CD4-positive, alpha-beta T cell treated with Interleukin-1 beta for 1 hour (primary cell): ENCODE results near the gene CHRNB1.
A peak's percentile ranks its signal among the peaks of the same experiment; 100 is the strongest.

Source experiments
- DNase-seq, 2 donors: peaks; one replicate each; pipeline ENCODE4 v3.0.0-alpha.2; 2020 to 2022

Gene CHRNB1

GRCh38 chr17:7415784-7416183 lies 29.1 kb upstream of the CHRNB1 start:
- no peak for DNase-seq

DNA sequence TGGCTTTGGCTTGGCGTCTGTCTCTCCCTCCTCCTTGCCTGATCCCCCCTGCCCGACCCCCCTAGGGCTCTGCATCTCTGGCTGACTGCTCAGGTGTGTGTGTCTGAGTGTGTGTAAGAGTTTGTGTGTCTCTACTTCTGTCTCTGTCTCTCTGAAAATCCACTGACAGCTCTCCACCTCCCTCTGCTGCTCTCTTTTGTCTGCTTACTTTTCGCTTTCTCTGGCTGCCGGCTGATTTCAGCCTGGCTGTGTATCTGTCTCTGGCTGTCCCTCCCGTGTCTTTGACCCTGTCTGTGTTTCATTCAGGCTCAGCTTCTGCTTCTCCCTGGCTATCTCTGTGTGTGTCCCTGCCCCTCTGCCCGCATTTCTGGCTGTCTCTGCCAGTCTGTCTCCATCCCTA lies 28.5 kb upstream of the CHRNB1 start:
- DNase-seq = no peak

DNA sequence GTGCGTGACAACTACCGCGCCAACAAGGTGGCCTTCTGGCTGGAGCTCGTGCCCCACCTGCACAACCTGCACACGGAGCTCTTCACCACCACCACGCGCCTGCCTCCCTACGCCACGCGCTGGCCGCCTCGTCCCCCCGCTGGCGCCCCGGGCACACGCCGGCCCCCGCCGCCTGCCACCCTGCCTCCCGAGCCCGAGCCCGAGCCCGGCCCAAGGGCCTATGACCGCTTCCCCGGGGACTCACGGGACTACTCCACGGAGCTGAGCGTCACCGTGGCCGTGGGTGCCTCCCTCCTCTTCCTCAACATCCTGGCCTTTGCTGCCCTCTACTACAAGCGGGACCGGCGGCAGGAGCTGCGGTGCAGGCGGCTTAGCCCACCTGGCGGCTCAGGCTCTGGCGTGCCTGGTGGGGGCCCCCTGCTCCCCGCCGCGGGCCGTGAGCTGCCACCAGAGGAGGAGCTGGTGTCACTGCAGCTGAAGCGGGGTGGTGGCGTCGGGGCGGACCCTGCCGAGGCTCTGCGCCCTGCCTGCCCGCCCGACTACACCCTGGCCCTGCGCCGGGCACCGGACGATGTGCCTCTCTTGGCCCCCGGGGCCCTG lies 27.7 kb upstream of the CHRNB1 start:
- DNase-seq = no peak

GRCh38 chr17:7418472-7419152 lies 26.2 kb upstream of the CHRNB1 start:
- DNase-seq = no peak

GRCh38 chr17:7419819-7420610 lies 24.8 kb upstream of the CHRNB1 start, which contains the start of gene SPEM1:
SPEM1 (plus strand) TSS chr17:7420324; CDS start chr17:7420385, 61 bp downstream.
- no peak for DNase-seq

GRCh38 chr17:7421186-7421585 lies 23.7 kb upstream of the CHRNB1 start:
- no peak for DNase-seq

DNA sequence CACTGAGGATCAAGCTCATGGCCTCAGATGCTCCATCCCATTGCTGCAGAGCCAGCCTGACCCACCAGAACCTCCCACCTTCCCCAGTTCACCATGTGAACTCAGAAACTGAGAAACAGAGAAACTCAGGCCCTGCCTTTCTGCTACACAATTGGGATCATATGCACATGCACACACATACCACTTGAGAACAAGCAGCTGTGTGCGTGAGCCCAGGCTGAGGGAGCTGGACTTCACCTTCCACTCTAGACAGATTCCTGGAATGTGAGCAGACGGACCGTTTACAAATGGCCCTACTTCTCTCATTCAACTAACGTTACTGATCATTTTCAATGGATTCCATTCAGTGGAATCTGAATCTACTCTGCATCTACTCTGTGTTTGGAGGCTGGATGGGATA lies 21.2 kb upstream of the CHRNB1 start:
- DNase-seq = no peak

DNA sequence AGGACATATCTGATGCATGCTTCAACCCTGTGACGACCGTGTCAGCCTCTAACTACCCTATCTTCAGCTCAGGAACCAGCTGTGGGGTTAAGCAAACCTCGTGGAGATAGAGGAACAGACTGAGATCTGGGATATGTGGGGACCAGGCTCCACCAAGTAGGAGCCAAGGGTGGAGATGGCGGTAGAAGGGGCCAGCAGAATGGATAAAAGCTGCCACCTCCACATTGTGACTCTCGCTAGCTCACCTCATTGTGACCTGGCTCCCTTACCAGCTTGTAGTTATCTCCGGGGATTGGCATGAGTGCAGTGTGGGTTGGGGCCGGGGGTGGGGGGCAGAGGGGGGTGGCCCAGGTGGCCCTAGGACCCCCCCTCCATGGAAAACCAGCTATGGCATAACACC lies 19.5 kb upstream of the CHRNB1 start, which contains the start of gene SPEM2:
TSS of gene SPEM2 (plus strand) at position 301 of the 400 bp plus-strand sequence. CDS start at position 374, 73 bp downstream.
- no peak for DNase-seq

DNA sequence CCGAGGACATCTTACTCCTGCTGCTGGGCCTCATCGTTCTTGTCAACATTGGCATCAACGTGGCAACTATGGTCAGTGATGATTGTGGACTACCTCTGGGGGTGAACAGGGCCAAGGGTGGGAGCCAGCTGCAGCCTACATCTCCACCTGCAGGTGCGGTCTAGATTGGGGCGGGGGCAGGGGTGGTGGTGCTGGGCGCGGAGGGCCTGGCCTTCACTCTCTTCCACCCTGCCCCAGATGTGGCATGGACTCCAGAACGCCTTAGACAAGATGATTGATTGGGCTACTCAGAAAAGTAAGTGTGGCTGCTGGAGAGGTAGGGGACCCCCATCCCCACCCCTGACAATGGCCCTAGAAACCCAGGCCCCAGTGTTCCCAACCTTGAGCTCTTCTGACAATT lies 19.1 kb upstream of the CHRNB1 start:
- DNase-seq = no peak

DNA sequence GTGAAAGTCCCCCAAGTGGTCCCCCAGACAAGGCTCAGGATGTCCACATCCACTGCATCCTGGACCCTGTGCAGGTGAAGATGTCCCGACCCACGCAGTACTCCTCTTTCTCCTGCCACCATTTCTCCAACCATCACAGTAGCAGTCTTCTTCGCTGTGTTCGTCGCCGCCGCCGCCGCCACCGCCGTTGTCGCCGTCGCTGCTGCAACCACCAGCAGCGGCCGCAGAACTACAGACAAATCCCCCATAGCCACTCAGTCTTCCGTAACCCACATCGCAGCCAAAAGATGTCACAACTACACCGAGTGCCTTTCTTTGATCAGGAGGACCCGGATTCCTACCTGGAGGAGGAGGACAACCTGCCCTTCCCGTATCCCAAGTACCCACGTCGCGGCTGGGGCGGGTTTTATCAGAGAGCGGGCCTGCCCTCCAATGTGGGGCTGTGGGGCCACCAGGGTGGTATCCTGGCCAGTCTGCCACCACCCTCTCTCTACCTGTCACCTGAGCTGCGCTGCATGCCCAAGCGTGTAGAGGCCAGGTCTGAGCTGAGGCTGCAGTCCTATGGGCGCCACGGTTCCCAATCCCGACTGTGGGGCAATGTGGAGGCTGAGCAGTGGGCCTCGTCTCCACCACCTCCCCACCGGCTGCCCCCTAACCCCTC lies 18.5 kb upstream of the CHRNB1 start:
- no peak for DNase-seq

GRCh38 chr17:7426896-7427489 lies 17.9 kb upstream of the CHRNB1 start:
- DNase-seq = no peak

DNA sequence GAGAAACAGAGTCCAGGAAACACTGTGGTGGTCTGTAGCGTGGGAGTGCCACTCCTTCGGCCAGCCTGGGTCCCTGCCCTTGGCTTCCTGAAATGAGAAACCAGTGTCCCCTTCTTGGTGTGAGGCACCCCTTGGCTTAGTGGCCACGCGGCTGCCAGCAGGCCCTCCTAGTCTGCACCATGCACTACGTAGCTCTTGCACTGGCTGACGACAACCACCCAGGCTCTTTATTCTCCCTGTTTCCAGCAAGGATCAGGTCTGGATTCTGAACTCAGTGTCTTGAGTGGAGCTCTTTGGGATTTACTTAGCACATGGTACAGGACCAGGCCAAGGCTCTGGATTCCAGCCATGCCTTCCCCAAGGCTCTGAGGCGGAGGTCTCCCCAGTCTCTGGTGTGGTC lies 17.3 kb upstream of the CHRNB1 start:
- DNase-seq = no peak

GRCh38 chr17:7428557-7428956 lies 16.3 kb upstream of the CHRNB1 start, which contains the start of gene SPEM3:
SPEM3 (plus strand) TSS chr17:7428857; CDS start chr17:7428903, 46 bp downstream.
- no peak for DNase-seq

DNA sequence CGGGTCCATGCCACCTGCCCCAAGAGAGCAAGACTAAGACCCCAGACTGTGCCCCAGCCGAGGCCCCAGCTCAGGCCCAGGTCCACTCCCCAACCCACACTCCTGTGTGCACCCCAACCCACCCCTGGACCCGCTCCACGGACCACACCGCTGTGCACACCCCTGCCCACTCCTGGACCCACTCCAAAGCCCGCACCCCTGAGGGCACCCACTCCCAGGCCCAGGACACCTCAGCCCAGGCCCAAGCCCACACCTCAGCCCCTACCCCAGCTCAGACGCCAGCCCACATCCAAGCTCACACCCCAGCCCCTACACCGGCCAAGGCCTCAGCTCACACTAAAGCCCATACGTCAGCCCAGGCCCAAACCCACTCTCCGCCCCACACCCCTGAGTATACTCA lies 15.1 kb upstream of the CHRNB1 start:
- no peak for DNase-seq

DNA sequence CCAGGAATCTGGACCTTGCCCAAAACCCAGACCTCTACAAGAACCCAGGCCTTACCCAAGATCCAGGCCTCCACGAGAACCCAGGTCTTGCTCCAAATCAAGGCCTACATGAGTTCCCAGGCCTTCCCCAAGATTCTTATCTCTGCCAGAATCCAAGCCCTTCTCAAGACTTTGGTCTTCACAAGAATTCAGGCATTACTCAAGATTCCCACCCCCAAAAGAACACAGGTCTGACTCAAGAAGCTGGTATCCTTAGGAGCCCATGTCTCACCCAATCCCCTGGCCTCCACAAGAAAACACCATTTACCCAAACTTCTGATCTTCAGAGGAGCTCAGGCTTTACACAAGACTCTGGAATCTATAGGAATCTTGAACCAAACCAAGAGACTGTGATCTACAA lies 13.6 kb upstream of the CHRNB1 start:
- no peak for DNase-seq

DNA sequence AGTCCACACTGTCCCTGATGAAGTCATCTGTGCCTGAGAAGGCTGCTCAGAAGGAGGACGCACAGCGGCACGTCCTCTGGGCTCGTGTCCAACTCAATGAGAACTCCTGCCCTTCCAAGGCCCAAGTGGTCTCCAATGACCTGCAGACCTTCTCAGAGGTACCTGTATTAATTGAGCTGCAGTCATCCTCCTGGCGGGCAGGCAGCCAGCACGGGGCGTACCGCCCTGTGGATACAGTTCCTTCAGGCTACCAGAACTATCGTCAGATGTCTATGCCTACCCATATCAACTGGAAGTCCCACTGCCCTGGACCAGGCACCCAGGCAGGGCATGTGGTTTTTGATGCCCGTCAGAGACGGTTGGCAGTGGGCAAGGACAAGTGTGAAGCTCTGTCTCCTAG lies 12.6 kb upstream of the CHRNB1 start:
- no peak for DNase-seq

GRCh38 chr17:7435676-7436555 lies 8.9 kb upstream of the CHRNB1 start:
- DNase-seq = peak in 1 of 2 donors; percentile 54

GRCh38 chr17:7436556-7437368 lies 8.1 kb upstream of the CHRNB1 start:
- peak; percentile 85 to 86 for DNase-seq

DNA sequence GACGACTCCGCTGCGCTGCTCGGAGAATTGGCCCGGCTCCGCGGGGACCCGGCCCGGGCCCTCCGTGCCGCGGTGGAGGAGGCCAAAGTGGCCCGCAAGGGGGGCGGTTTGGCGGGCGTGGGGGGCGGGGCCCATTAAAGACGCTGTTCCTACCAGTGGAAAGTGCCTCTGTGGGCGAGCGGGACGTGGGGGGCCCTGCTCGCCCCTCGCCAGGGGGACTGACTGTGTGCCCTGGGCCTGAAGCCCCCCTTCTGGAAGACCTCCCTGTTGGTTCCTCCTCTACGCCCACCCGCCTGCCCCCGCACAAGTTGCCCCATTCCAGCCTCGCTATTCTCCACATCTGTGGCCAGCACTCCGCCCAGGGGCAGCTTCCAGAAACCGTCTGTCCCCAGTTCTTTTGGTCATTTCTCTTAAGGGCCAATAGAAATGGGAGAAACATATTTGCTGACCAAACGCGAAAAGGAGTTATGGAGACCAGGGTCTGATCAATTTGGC lies 7.4 kb upstream of the CHRNB1 start:
- DNase-seq = no peak

GRCh38 chr17:7437950-7438614 lies 6.8 kb upstream of the CHRNB1 start:
- DNase-seq = peak; percentile 47 to 67
